ENCODE data around the gene VSIG2.

- no peak for TF ChIP-seq CTCF (IDR thresholded peaks at IDR 0.05; ENCODE audit: borderline replicate concordance, extremely low read depth, low read length, poor library complexity, severe bottlenecking)
- no peak for TF ChIP-seq EZH2 (IDR thresholded peaks at IDR 0.05; ENCODE audit: borderline replicate concordance, low read depth, low read length, severe bottlenecking)
Observed at GRCh38 chr11:124707829-124708228, 44.2 kb downstream of the VSIG2 start.

Measured in DND-41 (cell line).